Measurements from ENCODE around the gene ZNF582. TPM values are rescaled to one million over a fixed set of nuclear protein-coding genes. Genes with fewer than 3 reads are reported as not detected.
A peak's percentile ranks its signal among the peaks of the same experiment; 100 is the strongest.

Gene ZNF582
- 1 to 10 TPM; 2.3 to 3.2 TPM for total RNA-seq

GRCh38 chr19:56393119-56394012 lies at the start of gene ZNF582:
Gene ZNF582, minus strand, starts transcription at chr19:56393534. Its CDS starts 1,782 bp downstream, at chr19:56391752.
- H3K9me3 Mint-ChIP-seq: peaks cover 60% of the 10 kb centered on the region
- peak; percentile 93 for DNase-seq
- peak within 1 kb of the TSS; percentile 88 for H3K4me3 Mint-ChIP-seq
- peaks cover 80% of the 10 kb centered on the region for H3K36me3 Mint-ChIP-seq
- H3K27ac Mint-ChIP-seq: peak within 1 kb of the TSS; percentile 94
- peaks cover 9% of the 10 kb centered on the region for H3K4me1 Mint-ChIP-seq
- no peaks in the 10 kb centered on the region for H3K27me3 Mint-ChIP-seq

- H3K36me3 Mint-ChIP-seq: peaks cover 44% of the 10 kb centered on the region
- H3K9me3 Mint-ChIP-seq: peaks cover 55% of the 10 kb centered on the region
- no peaks in the 10 kb centered on the region for H3K27me3 Mint-ChIP-seq
- no peak overlapping the region for H3K4me3 Mint-ChIP-seq
- no peak for DNase-seq
- H3K27ac Mint-ChIP-seq: no peak overlapping the region
- no peaks in the 10 kb centered on the region for H3K4me1 Mint-ChIP-seq
These were observed 48.0 kb upstream of the ZNF582 start for GRCh38 chr19:56441206-56441792.

- peaks cover 63% of the 10 kb centered on the region for H3K36me3 Mint-ChIP-seq
- H3K9me3 Mint-ChIP-seq: peaks cover 74% of the 10 kb centered on the region
- no peaks in the 10 kb centered on the region for H3K4me1 Mint-ChIP-seq
- DNase-seq: no peak
- H3K27me3 Mint-ChIP-seq: no peaks in the 10 kb centered on the region
- no peak overlapping the region for H3K4me3 Mint-ChIP-seq
- H3K27ac Mint-ChIP-seq: no peak overlapping the region
These were observed 30.6 kb upstream of the ZNF582 start for GRCh38 chr19:56423985-56424353.

GRCh38 chr19:56423276-56423984 lies 30.1 kb upstream of the ZNF582 start:
- Mint-ChIP-seq H3K27me3 (no peaks in the 10 kb centered on the region), H3K27ac (no peak overlapping the region), H3K9me3 (peaks cover 78% of the 10 kb centered on the region), H3K4me1 (no peaks in the 10 kb centered on the region), H3K36me3 (peaks cover 67% of the 10 kb centered on the region), H3K4me3 (no peak overlapping the region)
- DNase-seq: no peak

- DNase-seq: no peak
- no peaks in the 10 kb centered on the region for H3K27me3 Mint-ChIP-seq
- peaks cover 23% of the 10 kb centered on the region for H3K4me1 Mint-ChIP-seq
- peak overlapping the region; percentile 87 for H3K27ac Mint-ChIP-seq
- peak overlapping the region; percentile 85 for H3K4me3 Mint-ChIP-seq
- peaks cover 65% of the 10 kb centered on the region for H3K9me3 Mint-ChIP-seq
- peaks cover 81% of the 10 kb centered on the region for H3K36me3 Mint-ChIP-seq
These were observed 11.7 kb upstream of the ZNF582 start for GRCh38 chr19:56405062-56405461.

- Mint-ChIP-seq H3K4me1 (peaks cover 23% of the 10 kb centered on the region), H3K36me3 (peaks cover 81% of the 10 kb centered on the region), H3K4me3 (peak overlapping the region; percentile 85), H3K27ac (peak overlapping the region; percentile 87), H3K9me3 (peaks cover 65% of the 10 kb centered on the region), H3K27me3 (no peaks in the 10 kb centered on the region)
- DNase-seq: no peak
These were observed 11.3 kb upstream of the ZNF582 start for GRCh38 chr19:56404705-56405056.

- peaks cover 69% of the 10 kb centered on the region for H3K9me3 Mint-ChIP-seq
These were observed 10.7 kb upstream of the ZNF582 start, which contains the start of gene ZNF583 for GRCh38 chr19:56403764-56404704. Gene ZNF583, plus strand, starts transcription at chr19:56404332. Its CDS starts 2,783 bp downstream, at chr19:56407115.

GRCh38 chr19:56403261-56403660 lies 9.9 kb upstream of the ZNF582 start:
- Mint-ChIP-seq H3K9me3 (peaks cover 67% of the 10 kb centered on the region), H3K4me1 (peaks cover 23% of the 10 kb centered on the region), H3K4me3 (peak overlapping the region; percentile 85), H3K36me3 (peaks cover 81% of the 10 kb centered on the region), H3K27me3 (no peaks in the 10 kb centered on the region), H3K27ac (peak overlapping the region; percentile 87)
- DNase-seq: no peak

More at GRCh38 chr19:56403764-56404704, 10.7 kb upstream of the ZNF582 start, which contains the start of gene ZNF583:
- Mint-ChIP-seq H3K36me3 (peaks cover 81% of the 10 kb centered on the region), H3K27me3 (no peaks in the 10 kb centered on the region), H3K27ac (peak within 1 kb of the TSS; percentile 87), H3K4me3 (peak within 1 kb of the TSS; percentile 85), H3K4me1 (peaks cover 23% of the 10 kb centered on the region)
- DNase-seq: peak; percentile 93

- DNase-seq: no peak
- H3K4me3 Mint-ChIP-seq: no peak overlapping the region
- H3K27me3 Mint-ChIP-seq: no peaks in the 10 kb centered on the region
- H3K36me3 Mint-ChIP-seq: peaks cover 79% of the 10 kb centered on the region
- H3K4me1 Mint-ChIP-seq: peaks cover 22% of the 10 kb centered on the region
- H3K9me3 Mint-ChIP-seq: peaks cover 69% of the 10 kb centered on the region
- no peak overlapping the region for H3K27ac Mint-ChIP-seq
These were observed 7.2 kb upstream of the ZNF582 start for GRCh38 chr19:56400485-56400884.

- H3K27ac Mint-ChIP-seq: no peak overlapping the region
- peaks cover 73% of the 10 kb centered on the region for H3K9me3 Mint-ChIP-seq
- H3K4me3 Mint-ChIP-seq: no peak overlapping the region
- DNase-seq: no peak
- peaks cover 83% of the 10 kb centered on the region for H3K36me3 Mint-ChIP-seq
- no peaks in the 10 kb centered on the region for H3K27me3 Mint-ChIP-seq
- peaks cover 11% of the 10 kb centered on the region for H3K4me1 Mint-ChIP-seq
These were observed 5.5 kb upstream of the ZNF582 start for GRCh38 chr19:56398809-56399208.

GRCh38 chr19:56383826-56384605 lies 9.3 kb downstream of the ZNF582 start:
- Mint-ChIP-seq H3K27me3 (no peaks in the 10 kb centered on the region), H3K4me3 (no peak overlapping the region), H3K9me3 (peaks cover 59% of the 10 kb centered on the region), H3K27ac (no peak overlapping the region), H3K4me1 (peaks cover 7% of the 10 kb centered on the region), H3K36me3 (peaks cover 77% of the 10 kb centered on the region)
- DNase-seq: no peak

- Mint-ChIP-seq H3K27ac (no peak overlapping the region), H3K27me3 (no peaks in the 10 kb centered on the region), H3K36me3 (peaks cover 84% of the 10 kb centered on the region), H3K4me3 (no peak overlapping the region), H3K4me1 (peaks cover 9% of the 10 kb centered on the region), H3K9me3 (peaks cover 72% of the 10 kb centered on the region)
- DNase-seq: no peak
These were observed 16.0 kb downstream of the ZNF582 start for GRCh38 chr19:56377105-56377924.

GRCh38 chr19:56372281-56372680 lies 21.1 kb downstream of the ZNF582 start:
- Mint-ChIP-seq H3K36me3 (peaks cover 99% of the 10 kb centered on the region), H3K27ac (no peak overlapping the region), H3K4me1 (peaks cover 21% of the 10 kb centered on the region), H3K9me3 (peaks cover 70% of the 10 kb centered on the region), H3K27me3 (no peaks in the 10 kb centered on the region), H3K4me3 (no peak overlapping the region)
- DNase-seq: no peak

Data from activated naive CD8-positive, alpha-beta T cell treated with anti-CD3 and anti-CD28 coated beads for 36 hours (primary cell).